HG03575 (cell line): Measurements from ENCODE around the gene MAST2.
"Not testable (repeated sequence)": the region's sequence is repeated elsewhere in the genome, so short reads cannot be mapped to it uniquely, and the experiment has no call there.

ENCODE experiments used
- ATAC-seq: cut with Tn5 transposase; IDR thresholded peaks from one replicate; pipeline ENCODE4 v1.9.1; 2021; ENCODE audit not compliant: unreplicated experiment, insufficient number of reproducible peaks, low FRiP score; ENCODE audit errors: extremely low read depth

The MAST2 gene

GRCh38 chr1:46030876-46031660 is 227.7 kb downstream of the MAST2 start:
- no peak for ATAC-seq

GRCh38 chr1:46034601-46035516 is 231.4 kb downstream of the MAST2 start:
- no peak for ATAC-seq

GRCh38 chr1:46036894-46037839 is 233.8 kb downstream of the MAST2 start:
- no peak for ATAC-seq

GRCh38 chr1:46039571-46040052 is 236.2 kb downstream of the MAST2 start:
- no peak for ATAC-seq

GRCh38 chr1:46041551-46041950 is 238.1 kb downstream of the MAST2 start:
- ATAC-seq: no peak

- ATAC-seq: no peak
These were observed 238.6 kb downstream of the MAST2 start for GRCh38 chr1:46041974-46042373.

GRCh38 chr1:46043458-46044017 is 240.1 kb downstream of the MAST2 start:
- peak; percentile 65 for ATAC-seq

- ATAC-seq: no peak
These were observed 240.7 kb downstream of the MAST2 start for GRCh38 chr1:46044116-46044515.

GRCh38 chr1:46053734-46054133 is 250.3 kb downstream of the MAST2 start:
- ATAC-seq: no peak

- no peak for ATAC-seq
These were observed 252.9 kb downstream of the MAST2 start for GRCh38 chr1:46056325-46056724.

- not testable (repeated sequence) for ATAC-seq
These were observed 253.8 kb downstream of the MAST2 start for GRCh38 chr1:46057215-46057614.

- ATAC-seq: no peak
These were observed 254.4 kb downstream of the MAST2 start for GRCh38 chr1:46057781-46058180.

- no peak for ATAC-seq
These were observed 255.5 kb downstream of the MAST2 start for GRCh38 chr1:46058936-46059335.

GRCh38 chr1:46061146-46061545 is 257.7 kb downstream of the MAST2 start:
- no peak for ATAC-seq

- ATAC-seq: no peak
These were observed 259.4 kb downstream of the MAST2 start for GRCh38 chr1:46062651-46063319.

- ATAC-seq: no peak
These were observed 261.3 kb downstream of the MAST2 start for GRCh38 chr1:46064708-46065107.

GRCh38 chr1:46065405-46065804 is 262.0 kb downstream of the MAST2 start:
- ATAC-seq: no peak

GRCh38 chr1:46067652-46068051 is 264.2 kb downstream of the MAST2 start:
- ATAC-seq: no peak
